CMK (cell line): Measurements from ENCODE around the gene COL18A1.
"Not testable (repeated sequence)": the region's sequence is repeated elsewhere in the genome, so short reads cannot be mapped to it uniquely, and the experiment has no call there.

Source experiments
- DNase-seq: peaks from one replicate; pipeline ENCODE4 v3.0.0-alpha.2; 2010; ENCODE audit warnings: low read depth

The COL18A1 gene

GRCh38 chr21:45427331-45428271 lies 22.6 kb downstream of the COL18A1 start:
- DNase-seq = no peak

- DNase-seq = no peak
Observed at GRCh38 chr21:45428534-45428933, 23.6 kb downstream of the COL18A1 start.

DNA sequence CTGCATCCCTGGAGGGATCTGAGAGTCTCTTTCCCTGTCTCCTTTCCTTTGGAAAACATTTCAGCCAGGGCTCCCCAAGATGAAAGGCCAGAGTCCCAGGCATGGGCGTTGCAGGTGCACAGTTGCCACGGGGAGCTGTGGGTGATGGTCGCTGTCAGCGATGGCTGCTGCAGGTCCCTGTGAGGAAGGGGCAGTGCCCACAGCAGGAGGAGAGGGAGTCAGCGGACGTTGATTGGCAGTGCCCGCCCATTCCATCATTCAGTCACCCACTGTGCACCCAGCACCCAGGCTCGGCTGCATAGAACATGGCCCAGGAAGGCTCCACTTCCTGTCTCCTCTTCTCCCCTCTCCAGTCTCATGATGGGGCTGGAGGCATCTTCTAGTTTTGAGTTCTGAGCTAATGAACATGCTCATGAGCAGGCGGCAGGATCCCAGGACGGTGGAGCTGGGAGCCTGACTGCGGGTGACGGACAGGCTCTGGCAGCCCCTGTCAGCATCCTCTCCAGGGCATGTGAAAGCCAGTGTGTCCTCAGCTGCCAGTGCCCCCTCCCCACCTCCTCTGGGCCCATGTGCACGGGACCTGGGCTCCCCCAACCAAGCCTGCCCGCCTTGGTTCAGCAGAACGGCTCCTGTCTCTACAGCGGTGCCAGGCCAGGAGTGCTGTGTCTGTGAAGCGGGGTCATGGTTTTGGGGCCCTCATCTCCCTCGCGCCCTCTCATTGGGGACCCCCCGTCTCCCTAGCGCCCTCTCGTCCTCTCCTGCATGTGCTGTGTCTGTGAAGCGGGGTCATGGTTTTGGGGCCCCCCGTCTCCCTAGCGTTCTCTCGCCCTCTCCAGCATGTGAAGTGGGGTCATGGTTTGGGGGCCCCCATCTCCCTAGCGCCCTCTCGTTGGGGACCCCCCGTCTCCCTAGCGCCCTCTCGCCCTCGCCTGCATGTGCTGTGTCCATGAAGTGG lies 24.5 kb downstream of the COL18A1 start:
- no peak for DNase-seq

DNA sequence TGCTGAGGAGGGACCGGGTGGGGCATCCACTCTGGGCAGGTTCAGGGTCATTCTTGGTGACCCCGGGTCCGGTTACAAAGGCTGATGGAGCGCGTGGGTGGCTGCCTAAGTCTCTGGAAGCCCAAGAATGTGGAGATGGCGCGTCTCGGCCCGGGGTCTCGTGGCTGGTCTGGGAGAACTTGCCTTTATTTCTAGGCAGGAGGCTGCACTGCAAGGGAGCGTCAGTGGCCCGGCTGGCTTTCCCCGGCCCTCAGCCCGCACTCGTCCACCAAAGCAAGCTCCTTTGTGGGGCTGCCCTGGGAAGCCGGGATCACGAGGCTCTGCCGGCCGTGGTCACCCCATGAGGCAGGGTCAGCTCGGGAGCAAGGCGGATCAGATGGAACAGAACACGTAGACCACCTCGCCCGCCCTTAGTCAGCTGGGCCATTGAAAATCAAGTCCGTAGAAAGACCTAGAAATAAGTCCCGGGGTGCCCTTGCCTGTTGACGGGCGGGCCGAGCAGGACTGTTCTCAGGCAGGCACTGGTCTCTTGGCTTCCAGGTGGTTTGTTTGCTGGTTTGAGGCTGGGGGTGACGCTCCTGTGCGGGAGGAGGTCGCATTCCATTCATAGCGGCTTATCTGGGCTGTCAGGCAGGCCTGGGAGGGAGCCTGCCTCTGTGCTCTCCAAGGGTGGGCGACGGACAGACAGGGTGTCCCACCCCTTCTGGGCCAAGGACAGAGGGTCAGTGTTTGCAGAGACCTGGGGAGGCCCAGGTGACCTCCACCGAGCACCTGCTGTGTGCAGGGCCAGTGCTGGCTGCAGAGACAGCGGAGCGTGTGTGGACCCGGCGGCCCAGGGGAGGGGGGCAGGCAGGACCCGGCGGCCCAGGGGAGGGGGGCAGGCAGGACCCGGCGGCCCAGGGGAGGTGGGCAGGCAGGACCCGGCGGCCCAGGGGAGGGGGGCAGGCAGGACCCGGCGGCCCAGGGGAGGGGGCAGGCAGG lies 25.8 kb downstream of the COL18A1 start:
- DNase-seq = no peak

DNA sequence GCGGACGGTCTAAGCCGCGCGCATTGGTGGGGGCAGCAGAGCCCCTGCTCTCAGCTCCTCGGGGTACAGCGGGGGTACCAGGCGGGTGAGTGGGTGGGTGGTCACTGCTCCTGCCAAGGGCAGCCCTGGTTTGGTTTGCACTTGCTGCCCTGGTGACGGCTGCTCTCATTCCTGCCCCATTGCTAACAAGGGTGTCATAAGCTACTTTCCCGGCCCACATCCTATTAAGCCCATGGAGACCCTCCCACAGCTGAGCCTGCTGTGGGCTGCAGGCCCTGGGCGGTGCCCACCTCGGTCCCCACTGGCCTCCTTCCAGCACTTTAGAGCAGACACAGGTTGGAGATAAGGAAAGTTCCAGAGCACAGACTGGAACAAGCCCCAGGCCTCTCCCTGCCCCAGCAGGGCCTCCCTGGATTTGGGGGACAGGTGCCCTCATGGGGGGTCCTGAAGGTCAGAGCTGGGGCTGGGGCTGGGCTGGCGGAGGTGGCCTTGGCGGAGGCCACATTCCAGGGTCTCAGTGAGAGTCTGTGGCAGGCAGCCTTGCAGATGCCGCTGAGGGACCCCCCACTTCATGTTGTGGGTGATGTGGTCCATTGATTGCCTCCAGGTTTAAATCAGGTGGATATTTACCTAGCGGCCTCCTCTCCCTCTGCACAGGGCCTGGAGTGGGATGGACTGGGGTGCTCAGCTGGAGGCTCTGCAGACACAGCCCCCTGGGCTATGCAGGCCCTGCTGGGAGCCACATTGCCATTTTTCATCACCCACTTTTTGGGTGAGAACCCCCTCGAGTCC lies 27.0 kb downstream of the COL18A1 start:
- no peak for DNase-seq

GRCh38 chr21:45432575-45433255 lies 27.8 kb downstream of the COL18A1 start:
- DNase-seq = no peak

DNA sequence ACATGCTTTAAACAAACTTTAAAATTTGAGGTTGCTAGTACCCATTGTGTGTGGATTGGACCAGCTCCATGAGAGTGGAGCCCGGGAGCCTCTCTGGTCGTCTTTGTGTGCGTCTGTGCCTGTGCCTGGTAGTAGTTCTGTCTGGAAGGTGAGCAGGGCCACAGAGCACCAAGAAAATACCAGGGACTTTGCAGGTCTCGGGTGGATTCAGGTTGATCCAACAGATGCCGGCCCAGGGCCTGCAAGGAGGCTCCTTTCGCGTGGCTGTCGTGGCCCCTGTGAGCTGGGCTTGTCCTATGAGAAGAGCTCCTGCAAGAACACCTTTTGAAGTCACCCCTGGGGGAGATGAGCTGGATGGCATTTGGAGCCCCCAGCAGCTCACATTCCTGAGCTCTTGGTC lies 28.3 kb downstream of the COL18A1 start:
- no peak for DNase-seq

- no peak for DNase-seq
Observed at GRCh38 chr21:45433911-45434644, 29.1 kb downstream of the COL18A1 start.

GRCh38 chr21:45434645-45435217 lies 29.8 kb downstream of the COL18A1 start:
- DNase-seq = no peak

DNA sequence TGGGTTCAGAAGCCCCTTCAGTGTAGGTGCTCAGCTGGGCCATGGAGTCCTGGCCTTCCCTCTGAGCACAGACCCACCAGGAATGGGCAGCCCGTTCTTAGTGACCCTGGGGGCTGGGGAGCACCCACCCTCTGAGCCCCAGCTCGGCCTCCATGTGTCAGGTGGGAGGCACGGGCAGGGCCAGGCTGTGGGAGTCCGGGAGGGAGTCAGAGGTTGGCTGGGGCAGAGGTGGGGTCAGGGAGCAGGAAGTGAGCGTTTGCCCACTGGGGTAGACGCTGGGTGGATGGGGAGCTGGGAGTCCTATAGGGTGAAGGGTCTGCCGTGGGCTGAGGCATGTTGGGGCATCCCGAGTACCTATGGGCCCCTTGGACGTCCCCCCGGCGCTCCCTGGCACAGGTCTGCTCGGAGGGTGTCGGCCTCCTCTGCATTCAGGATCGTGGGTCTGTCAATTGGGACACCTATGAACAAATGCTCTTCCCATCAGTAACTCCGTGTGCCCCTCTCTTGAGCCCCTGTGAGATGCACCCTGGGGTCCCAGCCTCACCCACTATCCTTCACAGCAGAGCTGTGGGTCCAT lies 30.5 kb downstream of the COL18A1 start:
- DNase-seq = no peak

- no peak for DNase-seq
Observed at GRCh38 chr21:45436351-45437065, 31.5 kb downstream of the COL18A1 start.

- not testable (repeated sequence) for DNase-seq
Observed at GRCh38 chr21:45437844-45438243, 32.9 kb downstream of the COL18A1 start.

GRCh38 chr21:45438391-45439145 lies 33.6 kb downstream of the COL18A1 start:
- no peak for DNase-seq

- DNase-seq = peak; percentile 96
Observed at GRCh38 chr21:45439161-45439872, 34.4 kb downstream of the COL18A1 start.

GRCh38 chr21:45439901-45440461 lies 35.0 kb downstream of the COL18A1 start:
- DNase-seq = no peak

DNA sequence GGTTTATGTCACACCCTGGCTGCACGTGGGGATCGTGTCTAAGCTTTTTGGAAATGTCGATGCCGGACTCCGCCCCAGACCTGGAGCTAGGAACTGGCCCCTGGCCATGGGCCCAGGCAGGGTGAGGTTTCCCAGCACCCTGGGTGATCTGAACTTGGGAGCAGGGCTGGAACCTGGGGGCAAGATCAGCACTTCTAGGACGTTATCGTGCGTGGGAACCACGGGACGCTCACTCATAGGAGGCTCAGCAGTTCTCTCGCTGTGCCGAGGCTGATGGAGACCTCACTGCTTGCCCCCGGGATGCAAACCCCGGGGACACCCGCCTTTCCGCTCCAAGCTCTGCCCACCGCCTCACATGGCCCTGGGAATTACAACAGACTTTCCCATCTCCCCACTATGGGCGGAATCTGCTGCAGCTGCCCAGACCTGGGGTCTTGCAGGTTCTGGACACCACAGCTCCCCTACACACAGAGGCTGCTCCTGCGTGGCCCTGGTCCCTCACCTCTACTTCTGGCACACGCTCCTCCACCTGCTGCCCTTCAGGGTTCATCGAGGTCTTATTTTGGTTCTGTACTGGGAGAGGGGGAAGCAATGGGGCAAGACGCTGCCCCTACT lies 35.9 kb downstream of the COL18A1 start:
- DNase-seq = no peak
